ENCODE data around the gene FBXW2. TPM values are rescaled to one million over a fixed set of nuclear protein-coding genes. Genes with fewer than 3 reads are reported as not detected.
A peak's percentile ranks its signal among the peaks of the same experiment; 100 is the strongest.

The FBXW2 gene
- polyA plus RNA-seq, 4 donors: 45.5 to 47.3 (median 46.0) TPM

DNA sequence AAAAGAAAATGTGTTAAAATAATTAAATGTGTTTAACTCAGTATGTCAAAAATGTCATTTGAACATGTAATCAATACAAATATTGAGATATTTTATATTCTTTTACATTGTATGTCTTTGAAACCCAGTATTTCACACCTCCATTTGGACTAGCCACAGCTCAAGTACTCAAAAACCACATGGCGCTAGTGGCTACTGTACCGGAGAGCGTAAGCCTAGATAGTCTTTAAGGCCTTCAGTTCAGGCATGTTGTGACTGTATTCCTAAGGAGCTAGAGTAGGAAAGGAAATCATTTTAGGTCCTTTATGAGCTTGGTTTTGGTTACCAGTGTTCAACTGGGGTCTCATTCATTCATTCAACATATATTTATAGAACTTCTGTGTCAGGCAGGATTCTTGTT is 12.8 kb downstream of the FBXW2 start:
- DNase-seq (ENCODE audit: low read depth in 4 of 4, low spot score in 3 of 4): no peak

DNA sequence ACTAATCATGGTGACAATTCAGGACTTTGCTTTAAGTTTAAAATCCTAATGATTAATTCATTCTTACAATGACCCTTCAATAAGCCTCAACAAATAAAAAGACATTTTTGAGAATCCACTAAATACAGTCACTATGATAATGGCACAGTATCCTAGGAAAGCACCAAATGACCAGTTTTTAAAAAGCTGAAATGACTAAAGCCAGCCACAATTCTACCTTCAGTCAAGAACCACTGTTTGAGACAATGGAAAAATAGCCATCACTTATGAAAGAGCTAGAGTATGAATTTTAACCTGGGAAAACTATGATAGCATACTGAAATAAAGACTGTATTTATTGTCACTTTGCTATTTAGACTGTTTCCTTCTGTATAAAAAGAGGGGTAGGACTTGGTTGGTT is 14.0 kb downstream of the FBXW2 start:
- DNase-seq (ENCODE audit: low read depth in 4 of 4, low spot score in 3 of 4): no peak

DNA sequence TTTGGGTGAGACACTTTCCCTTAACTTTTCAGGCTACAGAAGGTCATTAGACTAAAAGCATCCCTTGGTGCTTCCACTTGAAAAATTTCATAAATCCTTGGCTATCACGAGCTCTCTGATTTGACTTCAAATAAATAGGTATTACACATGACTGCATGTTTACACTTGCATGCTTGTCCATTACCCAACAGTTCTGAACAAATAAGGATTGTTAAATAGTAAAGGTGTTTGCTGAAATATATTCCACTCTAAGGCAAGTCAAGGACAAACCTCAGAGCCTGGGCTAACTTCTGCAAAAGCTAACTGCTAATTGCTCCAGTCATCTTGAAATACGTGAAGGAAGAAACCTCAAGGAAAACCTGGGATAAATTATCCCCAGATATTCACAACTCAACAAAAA is 14.5 kb downstream of the FBXW2 start:
- no peak for DNase-seq (ENCODE audit: low read depth in 4 of 4, low spot score in 3 of 4)

DNA sequence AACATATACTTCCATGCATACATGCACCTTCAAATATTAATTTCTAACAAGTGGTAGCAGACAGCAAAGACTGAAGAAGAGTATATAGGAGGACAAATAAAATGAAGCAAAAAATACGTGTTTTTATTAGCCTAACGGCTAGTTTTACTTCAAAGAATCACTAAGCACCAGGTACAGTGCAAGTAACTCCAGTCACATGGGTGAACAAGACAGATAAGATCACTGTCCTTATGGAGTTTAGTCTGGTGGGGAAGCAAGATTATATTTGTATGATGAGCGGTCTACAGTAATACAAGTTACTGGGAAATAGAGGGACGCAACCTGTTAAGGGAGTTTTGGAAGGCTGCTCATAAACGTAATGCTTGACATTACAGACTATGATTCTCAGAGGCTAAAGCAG is 16.0 kb downstream of the FBXW2 start:
- no peak for DNase-seq (ENCODE audit: low read depth in 4 of 4, low spot score in 3 of 4)

DNA sequence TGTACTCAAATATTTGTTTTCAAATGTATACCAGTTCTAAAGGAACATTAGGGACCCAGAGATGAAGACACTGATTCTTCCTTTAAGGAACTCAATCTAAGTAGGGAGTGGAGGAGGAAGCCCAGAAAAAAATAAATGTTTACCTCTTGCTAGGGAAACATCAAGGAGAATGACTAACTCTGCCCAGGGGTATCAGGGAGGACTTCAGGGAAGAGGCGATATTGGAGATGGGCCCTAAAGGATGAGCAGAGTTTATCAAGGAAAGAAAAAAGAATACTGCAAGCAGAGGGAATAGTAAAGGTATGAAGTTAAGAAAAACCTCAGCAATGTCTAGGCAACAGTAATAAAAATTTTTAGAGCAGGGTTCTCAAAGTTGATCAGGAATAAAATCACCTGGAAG is 16.4 kb downstream of the FBXW2 start:
- DNase-seq (ENCODE audit: low read depth in 4 of 4, low spot score in 3 of 4): no peak

DNA sequence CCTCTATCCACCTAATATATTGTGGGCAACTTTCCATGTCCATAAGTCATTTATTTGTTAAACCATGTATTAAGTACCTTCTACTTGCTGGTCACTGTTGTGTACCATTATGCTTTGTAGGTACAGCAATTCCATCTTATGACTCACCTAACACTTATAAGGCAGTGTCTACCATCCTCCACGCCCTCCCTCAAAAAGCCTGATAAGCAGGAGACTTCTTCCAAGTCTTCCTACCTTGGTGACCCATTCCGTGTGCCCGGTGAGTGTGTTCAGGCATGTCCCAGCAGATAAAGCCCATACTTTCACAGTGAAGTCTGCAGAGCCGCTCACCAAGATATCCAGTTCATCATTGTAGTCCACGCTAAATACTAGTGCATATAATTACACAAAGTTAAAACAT is 17.4 kb downstream of the FBXW2 start:
- no peak for DNase-seq (ENCODE audit: low read depth in 4 of 4, low spot score in 3 of 4)

DNA sequence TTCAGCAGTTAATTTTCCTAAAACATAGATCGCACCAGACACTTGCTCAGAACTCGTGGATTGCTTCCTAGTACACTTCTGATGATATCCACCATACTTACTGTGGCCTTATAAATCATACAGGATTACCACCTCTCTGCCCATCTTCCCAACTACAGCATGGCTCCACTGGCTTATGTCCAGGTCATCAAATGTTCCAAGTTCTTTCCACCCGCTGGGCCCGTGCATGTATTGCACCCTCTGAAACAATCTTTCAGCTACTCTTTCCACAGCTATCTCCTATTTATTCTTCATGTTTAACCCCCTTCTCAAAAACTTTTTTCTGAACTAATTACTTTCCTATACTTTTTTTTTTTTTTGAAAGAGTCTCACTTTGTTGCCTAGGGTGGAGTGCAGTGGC is 18.5 kb downstream of the FBXW2 start:
- no peak for DNase-seq (ENCODE audit: low read depth in 4 of 4, low spot score in 3 of 4)

DNA sequence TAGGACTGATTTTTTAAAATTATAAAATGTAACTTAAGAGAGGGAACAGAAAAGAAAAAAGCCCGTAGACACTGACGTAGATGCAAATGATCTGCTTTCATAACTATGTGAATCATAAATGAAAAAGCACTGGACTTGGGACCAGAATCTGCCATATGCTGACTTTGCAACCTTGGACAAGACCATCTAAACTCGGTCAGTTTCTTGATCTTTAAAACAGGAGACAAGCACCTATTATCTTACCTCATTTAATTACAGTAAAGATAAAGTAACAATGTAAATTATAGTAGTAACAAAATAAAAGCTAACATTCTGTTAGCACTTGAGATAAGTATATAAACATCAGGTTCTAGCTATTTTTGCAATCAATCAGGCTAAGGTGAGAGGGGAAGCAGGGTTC is 20.0 kb downstream of the FBXW2 start:
- DNase-seq (ENCODE audit: low read depth in 4 of 4, low spot score in 3 of 4): no peak

DNA sequence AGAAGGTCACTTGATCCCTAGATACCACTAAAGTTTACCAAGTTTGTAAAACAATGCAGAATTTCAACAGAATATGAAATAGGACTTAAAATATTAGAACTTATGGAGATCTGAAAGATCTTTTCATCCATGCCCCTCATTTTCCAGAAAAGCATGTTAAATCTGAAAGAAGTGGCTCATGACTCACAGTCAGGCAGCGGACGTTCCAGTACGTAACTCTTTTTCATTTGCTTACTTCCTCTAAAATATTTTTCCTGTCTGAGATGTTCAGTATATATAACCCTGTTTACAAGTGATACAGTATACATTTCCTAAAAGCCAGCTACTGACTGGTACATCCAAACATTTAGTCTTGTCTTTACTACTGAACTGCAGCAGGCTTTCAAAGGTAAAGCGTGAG is 22.3 kb downstream of the FBXW2 start:
- DNase-seq (ENCODE audit: low read depth in 4 of 4, low spot score in 3 of 4): no peak

DNA sequence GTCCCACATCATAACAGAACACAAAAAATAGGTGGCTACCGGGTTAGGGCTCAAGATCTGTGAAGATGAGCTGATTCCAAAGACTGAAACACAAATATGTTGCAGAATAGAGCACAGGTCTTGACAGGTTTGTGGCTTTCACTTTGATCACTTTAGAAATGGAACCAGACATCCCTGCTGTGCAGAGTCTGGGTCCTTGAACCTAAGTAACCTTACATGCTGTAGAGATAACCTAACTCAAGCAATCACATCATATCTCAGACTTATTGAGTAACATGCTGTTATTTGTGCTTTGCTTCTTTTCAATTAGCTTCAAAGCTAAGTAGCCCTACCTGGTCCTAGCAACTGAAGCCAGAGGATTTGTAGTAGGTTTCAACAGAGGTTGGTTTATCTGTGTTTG is 24.3 kb downstream of the FBXW2 start:
- DNase-seq (ENCODE audit: low read depth in 4 of 4, low spot score in 3 of 4): no peak

DNA sequence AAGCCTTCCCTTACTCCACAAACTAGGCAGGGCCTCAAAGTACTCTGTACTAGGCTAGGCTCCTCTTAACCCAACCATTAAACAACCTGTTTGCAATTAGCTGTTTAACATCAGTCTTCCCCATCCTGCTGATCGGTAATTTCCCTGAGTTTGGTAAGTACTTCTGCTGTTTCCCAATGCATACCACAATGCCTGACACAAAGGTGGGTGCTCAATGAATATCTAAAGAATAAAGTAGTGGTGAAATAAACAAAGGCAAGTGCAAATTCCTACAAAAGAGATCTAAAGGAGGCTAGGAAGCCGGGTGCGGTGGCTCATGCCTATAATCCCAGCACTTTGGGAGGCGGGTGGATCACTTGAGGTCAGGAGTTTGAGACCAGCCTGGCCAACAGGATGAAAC is 25.0 kb downstream of the FBXW2 start:
- no peak for DNase-seq (ENCODE audit: low read depth in 4 of 4, low spot score in 3 of 4)

DNA sequence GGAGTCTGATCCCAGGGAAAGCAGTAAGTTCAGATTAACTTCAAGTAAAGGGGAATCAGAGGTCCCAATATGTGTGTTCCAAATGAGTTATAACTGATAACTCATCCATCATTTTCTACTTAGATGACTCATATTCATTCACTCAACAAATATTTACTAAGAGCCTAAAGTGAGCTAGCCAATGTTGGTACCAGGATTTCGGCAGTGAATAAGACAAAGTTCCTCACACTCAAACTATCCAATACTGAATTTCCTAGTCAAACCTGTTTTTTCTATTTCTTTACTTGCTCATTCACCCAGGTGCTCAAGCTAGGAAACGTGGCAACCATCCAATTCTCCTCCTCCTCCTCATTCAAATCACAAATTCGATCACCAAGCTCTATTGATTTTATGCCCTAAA is 25.8 kb downstream of the FBXW2 start:
- DNase-seq (ENCODE audit: low read depth in 4 of 4, low spot score in 3 of 4): no peak

DNA sequence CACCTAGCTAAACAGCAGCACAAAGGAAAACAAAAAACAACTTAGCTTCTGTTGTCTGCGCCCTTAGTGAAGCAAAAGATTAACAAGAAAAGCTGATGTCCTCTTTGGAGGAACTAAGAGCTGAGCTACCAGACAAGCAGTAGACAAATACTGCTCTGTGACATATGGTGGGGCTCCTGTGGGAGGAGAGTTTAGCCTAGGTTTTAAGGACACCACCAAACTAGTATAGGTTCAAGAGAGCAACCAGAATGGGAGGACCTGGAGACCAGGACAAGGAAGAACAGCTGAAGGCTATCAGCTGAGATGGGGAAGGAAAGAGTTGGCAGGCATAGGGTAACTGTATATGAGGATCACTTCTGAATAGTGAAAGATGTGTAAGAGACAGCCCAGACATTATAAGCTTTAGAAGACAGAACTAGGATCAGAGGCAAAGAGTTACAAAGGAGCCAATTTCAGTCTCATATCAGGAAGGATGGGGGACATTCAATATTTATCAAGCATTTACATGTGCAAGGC is 27.2 kb downstream of the FBXW2 start:
- DNase-seq (ENCODE audit: low read depth in 4 of 4, low spot score in 3 of 4): no peak

DNA sequence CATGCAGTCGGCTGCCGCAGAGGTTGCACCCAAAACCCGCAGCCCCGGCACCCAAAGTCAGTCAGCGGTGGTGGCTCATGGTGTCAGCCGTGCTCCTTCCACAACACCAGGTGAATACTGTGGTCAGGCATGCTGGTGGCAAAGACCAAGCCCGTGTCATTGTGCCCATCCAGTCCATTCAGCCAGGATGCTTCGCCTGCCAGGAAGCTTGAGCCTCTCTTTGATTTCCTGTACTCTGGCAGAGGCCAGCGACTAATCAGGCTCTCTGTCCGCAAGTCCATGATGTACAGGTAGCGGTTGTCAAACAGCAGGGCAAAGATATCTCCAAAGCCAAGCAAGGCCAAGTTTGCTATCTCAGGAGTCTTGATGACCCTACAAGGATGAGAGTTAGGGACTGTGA is 28.7 kb downstream of the FBXW2 start:
- DNase-seq (ENCODE audit: low read depth in 4 of 4, low spot score in 3 of 4): no peak

DNA sequence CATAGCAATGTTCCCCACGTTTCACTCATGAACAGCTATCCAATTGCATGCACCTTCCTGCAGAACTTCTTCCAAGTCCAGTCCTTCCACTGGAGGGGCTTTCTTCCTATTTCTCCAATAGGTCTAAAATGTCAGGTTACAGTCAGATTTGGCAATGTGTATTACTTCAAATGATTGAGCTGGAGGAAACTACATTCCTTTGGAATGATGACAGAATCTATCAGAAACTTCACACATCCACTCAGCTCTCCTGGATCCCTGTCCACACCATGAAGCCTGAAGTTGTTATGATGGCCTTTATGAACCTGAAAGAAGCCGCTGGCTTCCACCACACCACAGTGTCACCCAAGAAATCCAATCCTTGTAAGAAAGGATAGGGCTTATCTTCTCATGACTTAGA is 32.2 kb downstream of the FBXW2 start:
- DNase-seq (ENCODE audit: low read depth in 4 of 4, low spot score in 3 of 4): no peak

DNA sequence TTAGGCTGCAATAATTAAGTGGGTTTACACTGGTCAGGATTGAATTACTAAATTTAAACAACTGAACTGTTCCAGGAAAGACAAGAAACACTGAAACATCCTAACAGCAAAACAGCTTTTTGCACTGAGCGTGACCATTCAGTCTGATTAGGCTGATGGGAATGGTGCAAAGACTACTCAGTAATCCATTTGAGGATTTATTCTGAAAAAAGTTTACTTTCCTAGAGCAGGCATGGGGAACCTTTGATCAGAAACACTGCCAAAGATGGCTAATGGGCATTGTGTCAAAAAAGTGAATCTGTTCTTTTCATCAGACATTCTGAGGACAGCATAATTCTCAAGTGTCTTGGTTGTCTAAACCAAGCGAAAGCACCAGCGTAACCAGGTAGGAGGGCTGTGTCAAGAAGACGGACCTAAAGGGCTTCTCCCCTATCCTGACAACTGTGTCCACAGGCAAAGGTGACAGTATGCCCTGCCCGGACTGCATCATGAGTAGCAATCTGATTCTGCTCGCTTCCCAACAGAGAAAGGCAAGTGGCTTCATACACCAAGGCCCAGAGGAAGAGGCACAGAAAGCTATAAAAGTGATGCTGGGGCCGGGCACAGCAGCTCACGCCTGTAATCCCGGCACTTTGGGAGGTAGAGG is 33.3 kb downstream of the FBXW2 start:
- DNase-seq (ENCODE audit: low read depth in 4 of 4, low spot score in 3 of 4): no peak

DNA sequence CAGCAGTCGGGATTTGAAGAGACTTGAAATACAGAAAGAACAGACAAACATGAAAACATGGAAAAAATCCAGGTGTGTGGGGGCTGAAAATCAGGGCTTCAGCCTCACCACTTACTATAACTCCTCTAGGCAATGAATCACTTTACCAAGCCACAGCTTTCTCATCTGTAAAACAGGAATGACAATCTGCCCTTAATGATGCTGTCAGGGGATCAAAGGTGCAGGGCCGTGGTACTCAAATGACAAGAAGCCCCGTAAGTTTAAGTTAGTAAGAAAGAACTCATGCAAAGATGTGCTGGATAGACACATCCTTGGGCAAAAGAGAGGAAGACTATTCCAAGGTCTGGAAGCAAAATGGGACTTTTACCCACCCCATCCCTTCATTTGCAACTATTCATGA is 34.7 kb downstream of the FBXW2 start:
- no peak for DNase-seq (ENCODE audit: low read depth in 4 of 4, low spot score in 3 of 4)

DNA sequence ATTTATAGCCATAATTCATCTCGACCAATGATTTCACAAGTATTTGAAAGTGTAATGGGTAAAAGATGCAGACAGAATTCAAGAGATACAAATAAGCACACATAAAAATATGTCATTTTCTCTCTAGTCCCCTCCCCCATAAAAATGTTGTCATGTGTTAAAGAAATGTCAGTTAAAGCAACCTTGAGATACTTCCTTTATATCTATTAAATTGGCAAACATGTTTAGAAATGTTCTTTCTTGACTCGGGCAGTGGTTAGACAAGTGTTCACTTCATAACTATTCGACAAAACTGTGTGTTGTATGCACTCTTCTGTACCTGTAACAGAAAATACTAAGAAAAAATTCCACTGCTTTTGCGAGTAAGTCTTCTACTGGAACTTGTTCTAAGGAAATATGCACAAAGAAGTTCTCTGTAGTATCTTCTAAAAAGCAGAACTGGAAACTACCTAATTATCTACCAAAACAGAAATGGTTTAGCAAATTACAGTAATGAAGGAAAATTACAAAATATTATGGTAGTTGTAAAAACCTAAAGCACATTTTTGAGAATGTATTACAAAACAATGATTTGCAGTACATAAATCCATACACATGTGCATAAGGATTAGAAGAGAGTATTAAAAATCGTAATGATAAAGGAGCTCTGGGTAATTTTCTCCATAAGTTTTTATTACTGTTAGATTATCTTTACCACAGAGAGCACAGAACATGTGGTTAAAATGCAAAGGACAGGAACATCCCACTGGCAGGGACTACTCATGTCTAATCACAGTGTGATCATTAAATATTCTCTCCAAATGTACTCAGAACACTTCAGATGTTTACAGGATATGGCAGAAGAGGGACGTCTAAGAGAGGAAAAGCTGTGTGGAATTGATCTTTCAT is 35.9 kb downstream of the FBXW2 start:
- DNase-seq (ENCODE audit: low read depth in 4 of 4, low spot score in 3 of 4): no peak

DNA sequence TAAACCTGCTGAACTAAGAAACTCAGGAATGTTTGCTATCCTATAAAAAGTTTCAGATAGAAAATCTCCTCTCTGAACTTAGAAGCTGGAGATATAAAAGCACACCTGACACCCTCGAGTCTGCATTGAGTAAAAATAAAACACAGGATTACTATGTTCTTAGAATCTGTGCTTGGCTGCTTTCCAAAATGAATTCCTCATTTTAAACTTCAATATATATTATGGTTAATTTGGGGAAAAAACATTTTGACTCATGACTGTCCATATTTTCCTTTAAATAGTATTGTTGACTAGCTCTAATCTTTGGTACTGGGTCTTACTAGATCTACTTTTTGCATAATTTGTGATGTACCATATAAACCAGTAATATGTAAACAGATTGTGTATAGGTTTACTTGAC is 36.7 kb downstream of the FBXW2 start:
- DNase-seq (ENCODE audit: low read depth in 4 of 4, low spot score in 3 of 4): no peak

DNA sequence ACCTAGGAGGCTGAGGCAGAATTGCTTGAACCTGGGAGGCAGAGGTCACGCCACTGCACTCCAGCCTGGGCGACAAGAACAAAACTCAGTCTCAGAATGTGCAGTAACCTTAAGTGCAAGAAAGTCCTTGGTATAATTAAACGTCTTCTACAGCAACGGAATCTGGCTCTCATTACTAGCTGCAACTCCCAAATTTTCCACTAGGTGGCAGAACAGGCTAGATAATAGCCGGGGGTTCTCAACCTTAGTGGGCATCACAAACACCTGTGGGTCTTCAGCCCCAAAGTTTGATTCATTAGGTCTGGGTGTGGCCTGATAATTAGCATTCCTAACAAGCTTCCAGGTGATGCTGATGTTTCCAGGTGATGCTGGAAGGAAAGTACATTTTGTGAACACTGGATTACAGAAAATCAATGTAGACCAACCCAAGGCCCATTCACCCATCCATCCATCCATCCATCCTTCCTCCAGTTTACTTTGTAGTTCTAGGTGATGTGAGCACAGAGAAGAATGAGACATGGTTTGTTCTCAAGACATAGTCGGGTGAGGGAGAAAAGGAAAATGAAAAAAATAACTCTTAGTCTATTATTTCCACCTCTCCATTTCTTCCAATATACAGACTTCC is 37.3 kb downstream of the FBXW2 start:
- peak; percentile 12 to 46 (median 33) for DNase-seq (ENCODE audit: low read depth in 4 of 4, low spot score in 3 of 4)

DNA sequence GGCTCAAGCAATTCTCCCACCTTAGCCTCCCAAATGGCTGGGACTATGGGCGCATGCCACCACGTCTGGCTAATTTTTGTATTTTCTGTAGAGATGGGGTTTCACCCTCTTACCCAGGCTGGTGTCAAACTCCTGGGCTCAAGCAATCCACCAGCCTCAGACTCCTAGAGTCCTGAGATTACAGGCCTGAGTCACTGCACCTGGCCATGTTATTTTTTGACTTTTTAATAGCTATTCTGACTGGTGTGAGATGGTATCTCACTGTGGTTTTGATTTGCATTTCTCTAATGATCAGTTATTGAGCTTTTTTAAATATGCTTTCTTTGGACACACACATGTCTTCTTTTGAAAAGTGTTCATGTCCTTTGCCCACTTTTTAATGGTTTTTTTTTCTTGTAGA is 38.2 kb downstream of the FBXW2 start:
- DNase-seq (ENCODE audit: low read depth in 4 of 4, low spot score in 3 of 4): no peak

DNA sequence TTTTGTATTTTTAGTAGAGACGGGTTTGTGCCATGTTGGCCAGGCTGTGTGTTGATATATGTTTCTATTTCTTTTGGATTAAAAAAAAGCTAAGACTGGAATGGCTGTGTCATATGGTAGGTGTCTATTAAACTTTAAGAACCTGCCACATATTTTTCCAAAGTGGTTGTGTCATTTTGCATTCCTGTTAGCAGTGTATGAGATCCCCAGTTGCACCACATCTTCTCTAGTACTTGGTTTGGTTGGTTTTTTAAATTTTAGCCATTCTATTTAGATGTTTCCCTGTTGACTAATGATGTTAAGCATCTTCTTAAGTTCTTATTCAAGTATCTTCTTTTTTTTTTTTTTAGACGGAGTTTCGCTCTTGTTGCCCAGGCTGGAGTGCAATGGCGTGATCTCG is 42.8 kb downstream of the FBXW2 start:
- DNase-seq (ENCODE audit: low read depth in 4 of 4, low spot score in 3 of 4): no peak

Measured in left renal pelvis (tissue), 4 donors.